Measurements from ENCODE around the gene PTMS. TPM values are rescaled to one million over a fixed set of nuclear protein-coding genes. Genes with fewer than 3 reads are reported as not detected.

Gene PTMS
- total and polyA plus RNA-seq, 2 of the 13 experiments (the other 11 are each of a cell fraction or from before 2014, with no cell fraction given) = 40.5 to 82.4 TPM

GRCh38 chr12:6766651-6767349 is 637 bp downstream of the PTMS start (continued):
- TF ChIP-seq E2F2 (CRISPR knock-in tag; IDR thresholded peaks at IDR 0.05; ENCODE audit: borderline replicate concordance) (no peak), PHF8 (CRISPR knock-in tag; IDR thresholded peaks at IDR 0.05) (peak; percentile 30; the same call in 1 of the 2 replicates), FOXA3 (CRISPR knock-in tag; IDR thresholded peaks at IDR 0.05) (peak; percentile 41; the same call in 1 of the 2 replicates), ZSCAN9 (CRISPR knock-in tag; IDR thresholded peaks at IDR 0.05; ENCODE audit: borderline replicate concordance) (no peak), SMAD3 (CRISPR knock-in tag; IDR thresholded peaks at IDR 0.05) (0 out of 2 replicates have a peak, but pooled peaks have one; percentile 41), CBX2 (IDR thresholded peaks at IDR 0.05; ENCODE audit: low read depth, low read length) (no peak), CBX2 (CRISPR knock-in tag; IDR thresholded peaks at IDR 0.05; ENCODE audit: low read depth) (no peak), GMEB1 (CRISPR knock-in tag; IDR thresholded peaks at IDR 0.05; ENCODE audit: borderline replicate concordance) (no peak), ZFY (CRISPR knock-in tag; IDR thresholded peaks at IDR 0.05) (peak; percentile 76), RAD21 (CRISPR knock-in tag; IDR thresholded peaks at IDR 0.05) (peak; percentile 72), UBTF (CRISPR knock-in tag; IDR thresholded peaks at IDR 0.05) (peak; percentile 94), IRF9 (CRISPR knock-in tag; IDR thresholded peaks at IDR 0.05; ENCODE audit: borderline replicate concordance) (no peak), TP53 (CRISPR knock-in tag; conservative IDR thresholded peaks at IDR 0.05) (no peak), ZNF136 (CRISPR knock-in tag; IDR thresholded peaks at IDR 0.05; ENCODE audit: low read depth) (no peak), YY1 (IDR thresholded peaks at IDR 0.05; ENCODE audit: insufficient read depth, insufficient replicate concordance, low read depth, low read length) (peak; percentile 67), ZNF556 (CRISPR knock-in tag; IDR thresholded peaks at IDR 0.05; ENCODE audit: borderline replicate concordance) (no peak; the same call in 1 of the 2 replicates), TAF1 (CRISPR knock-in tag; IDR thresholded peaks at IDR 0.05) (peak; percentile 14; the same call in 1 of the 2 replicates), SAP130 (CRISPR knock-in tag; IDR thresholded peaks at IDR 0.05; ENCODE audit: low read depth) (peak; percentile 77), ZNF768 (CRISPR knock-in tag; IDR thresholded peaks at IDR 0.05) (0 out of 2 replicates have a peak, but pooled peaks have one; percentile 11), SP1 (IDR thresholded peaks at IDR 0.05) (no peak), SP1 (CRISPR knock-in tag; IDR thresholded peaks at IDR 0.05) (peak; percentile 32; the same call in 1 of the 2 replicates)

Measured in HepG2 (cell line).